Jurkat, Clone E6-1 (cell line): ENCODE results near the gene ITGB2.

ENCODE experiments used
- DNase-seq: peaks from one replicate; pipeline ENCODE4 v3.0.0-alpha.2; 2011; ENCODE audit warnings: low read depth, low spot score
- H3K4me3 ChIP-seq: 2 replicates; pipeline ENCODE4 v1.5.1; 2011; ENCODE audit warnings: mild to moderate bottlenecking, low read length, control low read depth, moderate library complexity

The ITGB2 gene

GRCh38 chr21:44956356-44957046 is 35.8 kb upstream of the ITGB2 start:
- no peak overlapping the region for H3K4me3 ChIP-seq
- DNase-seq = no peak

GRCh38 chr21:44955798-44956175 is 35.1 kb upstream of the ITGB2 start:
- no peak for DNase-seq
- H3K4me3 ChIP-seq = no peak overlapping the region

- no peak overlapping the region for H3K4me3 ChIP-seq
- no peak for DNase-seq
Observed at GRCh38 chr21:44955141-44955797, 34.6 kb upstream of the ITGB2 start.

- no peak overlapping the region for H3K4me3 ChIP-seq
- DNase-seq = no peak
Observed at GRCh38 chr21:44954281-44954771, 33.6 kb upstream of the ITGB2 start.

DNA sequence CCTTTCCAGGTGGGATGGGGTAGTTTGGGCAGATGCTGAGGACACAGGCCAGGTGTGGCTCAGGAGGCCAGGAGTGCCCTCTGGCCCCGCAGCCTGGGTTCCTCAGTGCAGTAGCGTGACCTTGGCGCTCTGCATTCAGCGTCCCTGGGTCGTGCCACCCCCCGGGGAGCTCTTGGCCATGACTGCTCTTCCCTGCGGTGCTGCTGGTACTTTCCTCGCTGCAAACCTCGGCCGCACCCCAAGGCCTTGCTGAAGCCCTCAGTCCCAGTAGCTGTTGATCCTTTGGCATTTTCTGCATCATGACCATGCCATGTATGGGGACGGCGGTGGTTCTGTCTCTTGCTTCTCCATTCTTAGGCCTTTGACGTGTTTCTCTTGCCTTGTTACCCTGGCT is 32.9 kb upstream of the ITGB2 start:
- H3K4me3 ChIP-seq = no peak overlapping the region
- no peak for DNase-seq

- DNase-seq = no peak
- no peak overlapping the region for H3K4me3 ChIP-seq
Observed at GRCh38 chr21:44952929-44953627, 32.4 kb upstream of the ITGB2 start.

DNA sequence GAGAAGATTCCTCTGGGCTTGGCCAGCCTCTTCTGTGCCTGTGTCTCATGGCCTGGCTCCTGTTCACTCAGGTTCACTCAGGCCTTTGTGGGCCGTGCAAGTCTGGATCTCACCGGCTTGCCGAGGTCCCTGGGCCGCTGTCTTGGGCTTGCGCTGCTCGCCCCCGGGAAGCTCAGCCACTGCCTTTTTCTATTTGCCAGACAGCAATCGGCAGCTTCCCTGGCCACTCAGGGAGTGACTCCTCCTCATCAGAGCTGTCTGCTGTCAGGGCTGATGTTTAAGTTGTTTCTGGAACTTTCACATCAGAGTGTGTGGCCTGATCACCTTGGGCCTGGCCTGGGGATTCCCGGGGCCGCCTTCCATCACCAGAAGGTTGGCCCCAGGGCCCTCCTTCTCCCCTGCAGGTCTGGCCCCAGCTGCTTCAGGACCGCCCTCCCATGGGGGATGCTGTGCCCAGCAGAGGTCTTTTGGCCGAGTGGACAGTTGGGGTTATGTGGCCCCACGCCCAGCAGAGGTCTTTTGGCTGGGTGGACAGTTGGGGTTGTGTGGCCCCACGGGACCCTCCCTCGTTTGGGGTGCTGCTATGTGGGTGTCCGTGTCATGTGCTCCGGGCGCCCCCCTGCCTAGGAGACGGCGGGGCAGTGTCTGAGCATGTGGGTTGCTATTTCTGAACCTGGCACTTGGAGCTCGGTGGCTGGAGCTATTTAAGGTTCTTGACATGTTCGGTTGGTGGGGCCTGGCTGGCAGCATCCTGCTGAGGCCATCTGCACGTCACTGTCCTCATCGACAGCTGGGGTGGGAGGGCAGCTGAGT is 31.6 kb upstream of the ITGB2 start:
- no peak for DNase-seq

GRCh38 chr21:44951186-44951915 is 30.7 kb upstream of the ITGB2 start:
- H3K4me3 ChIP-seq = no peak overlapping the region
- DNase-seq = no peak

More for the DNA sequence above, 31.6 kb upstream of the ITGB2 start:
- H3K4me3 ChIP-seq = no peak overlapping the region

DNA sequence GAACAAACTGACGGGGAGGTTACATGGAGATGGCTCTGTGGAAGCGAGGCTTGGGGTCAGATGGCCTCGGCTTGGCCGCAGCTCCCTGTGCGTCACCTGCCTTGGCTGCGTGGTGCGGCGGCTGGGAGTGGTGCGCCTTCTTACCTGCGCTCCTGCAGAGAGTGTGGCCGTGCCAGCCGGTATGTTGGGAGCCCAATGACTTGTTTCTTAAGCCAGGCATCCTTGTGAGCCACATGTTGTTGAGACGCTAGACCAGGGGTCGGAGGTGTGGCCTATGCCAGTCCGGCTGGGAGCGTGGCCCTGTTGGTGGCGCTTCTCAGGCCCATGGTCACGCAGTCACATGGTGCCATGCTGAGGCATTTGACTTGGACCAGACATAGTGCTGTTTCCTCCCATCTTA is 29.7 kb upstream of the ITGB2 start:
- no peak for DNase-seq
- H3K4me3 ChIP-seq = no peak overlapping the region

- no peak overlapping the region for H3K4me3 ChIP-seq
- no peak for DNase-seq
Observed at GRCh38 chr21:44949779-44950198, 29.1 kb upstream of the ITGB2 start.

DNA sequence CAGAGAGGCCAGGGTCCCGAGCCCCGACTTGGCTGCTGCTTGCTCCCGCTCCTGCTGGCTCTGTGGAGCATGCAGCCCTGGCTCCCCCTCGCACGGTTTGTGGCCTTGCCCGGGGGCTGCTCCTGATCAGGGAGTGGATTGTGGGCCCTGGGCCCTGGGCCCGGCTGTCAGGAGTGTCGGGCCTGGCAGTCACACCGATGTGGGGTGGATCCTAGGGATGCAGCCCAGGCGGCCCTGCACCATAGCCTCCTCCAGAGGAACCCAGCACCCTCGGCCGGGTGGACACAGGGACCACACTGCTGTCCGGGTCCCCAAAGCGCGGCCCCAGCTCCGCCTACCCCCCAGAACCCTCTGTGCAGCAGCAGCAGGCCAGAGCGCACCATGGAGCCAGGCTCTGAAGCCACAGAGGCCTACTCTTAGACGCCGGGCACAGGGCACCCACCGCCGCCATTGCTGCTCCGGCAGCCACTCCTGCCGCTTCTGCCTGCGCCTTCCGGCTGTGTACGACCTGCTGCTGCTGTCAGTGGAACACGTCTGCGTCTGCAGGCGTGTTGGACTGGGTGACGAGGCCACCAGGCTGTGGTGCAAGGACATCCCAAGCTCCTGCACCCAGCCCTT is 28.6 kb upstream of the ITGB2 start:
- DNase-seq = no peak
- no peak overlapping the region for H3K4me3 ChIP-seq

DNA sequence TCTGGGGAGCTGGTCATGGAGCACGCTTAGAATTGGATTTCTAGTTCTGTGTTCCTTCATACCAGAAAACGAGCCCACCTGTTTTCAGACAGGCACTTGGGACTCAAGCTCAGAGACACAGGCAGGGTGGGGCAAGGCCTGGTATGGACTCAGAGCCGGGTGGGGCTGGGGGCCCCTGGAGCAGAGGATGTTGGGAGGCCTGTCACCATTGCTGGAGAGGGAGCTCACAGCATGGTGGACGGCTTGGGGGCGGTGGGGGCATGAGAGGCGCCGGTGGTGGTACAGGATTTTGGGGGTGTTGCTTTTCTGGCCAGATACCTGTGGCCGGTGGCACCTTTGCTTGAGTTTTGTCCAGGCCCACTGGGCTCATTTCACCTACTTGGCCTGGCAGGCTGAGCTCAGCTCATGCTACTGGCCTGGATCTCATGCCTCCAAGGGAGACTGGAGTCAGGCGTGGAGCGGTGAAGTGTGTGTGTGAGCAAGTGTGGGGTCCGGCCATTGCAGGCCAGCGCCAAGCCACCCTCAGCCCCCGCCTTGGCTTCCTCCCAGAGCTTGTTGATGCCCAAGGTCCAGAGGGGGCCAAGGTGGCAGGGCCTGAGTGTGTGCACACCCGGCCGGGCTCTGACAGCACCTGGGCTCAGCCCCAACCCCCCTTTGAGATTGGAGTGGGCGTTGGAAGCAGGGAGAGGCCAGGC is 27.9 kb upstream of the ITGB2 start:
- H3K4me3 ChIP-seq = no peak overlapping the region
- DNase-seq = no peak

DNA sequence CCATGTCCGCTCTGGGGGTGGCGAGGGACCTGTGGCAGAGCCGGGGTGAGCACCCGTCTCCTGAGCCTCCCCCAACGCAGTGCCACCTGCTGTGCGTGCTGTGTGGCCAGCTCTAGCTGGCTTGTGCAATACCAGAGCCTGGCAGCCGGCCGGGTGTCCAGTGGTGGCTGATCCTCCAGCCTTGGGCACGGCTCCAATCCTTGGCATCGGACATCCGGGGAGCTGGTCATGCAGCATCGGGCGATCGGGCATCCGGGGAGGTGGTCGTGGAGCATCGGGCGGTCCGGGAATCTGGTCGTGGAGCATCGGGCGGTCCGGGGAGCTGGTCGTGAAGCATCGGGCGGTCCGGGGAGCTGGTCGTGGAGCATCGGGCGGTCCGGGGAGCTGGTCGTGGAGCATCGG is 27.2 kb upstream of the ITGB2 start:
- no peak for DNase-seq
- H3K4me3 ChIP-seq = no peak overlapping the region

DNA sequence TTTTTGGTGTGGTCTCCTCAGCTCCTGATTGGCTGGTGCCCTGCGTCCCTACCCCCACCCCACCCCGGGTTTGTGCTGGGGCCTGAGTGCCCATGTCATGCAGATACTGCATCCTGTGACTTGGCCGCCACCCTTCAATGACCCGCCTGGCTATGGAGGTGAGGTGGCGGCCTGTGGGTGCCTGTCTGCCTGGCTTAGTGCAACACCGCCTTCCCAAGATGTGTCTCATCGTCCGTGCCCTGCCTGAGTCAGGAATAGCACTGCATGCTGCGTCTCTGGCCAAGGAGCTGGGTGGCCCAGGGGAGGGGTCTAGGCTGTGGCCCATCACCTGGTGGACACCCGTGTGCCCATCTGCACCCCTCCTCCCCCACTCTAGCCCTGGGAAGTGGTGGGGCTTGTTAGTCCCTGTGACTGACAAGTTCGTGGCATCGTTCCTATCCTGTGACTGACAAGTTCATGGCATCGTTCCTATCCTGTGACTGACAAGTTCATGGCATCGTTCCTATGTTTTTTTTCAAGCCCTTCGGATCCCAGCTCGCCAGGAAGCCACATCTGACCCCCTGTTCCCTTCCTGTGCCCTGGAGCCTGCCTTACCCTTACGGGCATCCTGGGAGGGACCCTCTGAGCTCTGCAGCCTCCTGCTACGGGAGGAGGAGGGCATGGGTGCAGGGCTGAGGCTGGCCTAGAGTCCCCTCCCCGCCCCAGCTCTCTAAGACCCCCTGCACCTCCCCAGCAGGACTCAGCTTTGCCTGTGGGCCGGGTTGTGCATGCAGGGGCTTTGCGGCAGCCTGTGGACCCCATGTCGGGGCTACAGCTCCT is 26.6 kb upstream of the ITGB2 start:
- DNase-seq = no peak
- no peak overlapping the region for H3K4me3 ChIP-seq

DNA sequence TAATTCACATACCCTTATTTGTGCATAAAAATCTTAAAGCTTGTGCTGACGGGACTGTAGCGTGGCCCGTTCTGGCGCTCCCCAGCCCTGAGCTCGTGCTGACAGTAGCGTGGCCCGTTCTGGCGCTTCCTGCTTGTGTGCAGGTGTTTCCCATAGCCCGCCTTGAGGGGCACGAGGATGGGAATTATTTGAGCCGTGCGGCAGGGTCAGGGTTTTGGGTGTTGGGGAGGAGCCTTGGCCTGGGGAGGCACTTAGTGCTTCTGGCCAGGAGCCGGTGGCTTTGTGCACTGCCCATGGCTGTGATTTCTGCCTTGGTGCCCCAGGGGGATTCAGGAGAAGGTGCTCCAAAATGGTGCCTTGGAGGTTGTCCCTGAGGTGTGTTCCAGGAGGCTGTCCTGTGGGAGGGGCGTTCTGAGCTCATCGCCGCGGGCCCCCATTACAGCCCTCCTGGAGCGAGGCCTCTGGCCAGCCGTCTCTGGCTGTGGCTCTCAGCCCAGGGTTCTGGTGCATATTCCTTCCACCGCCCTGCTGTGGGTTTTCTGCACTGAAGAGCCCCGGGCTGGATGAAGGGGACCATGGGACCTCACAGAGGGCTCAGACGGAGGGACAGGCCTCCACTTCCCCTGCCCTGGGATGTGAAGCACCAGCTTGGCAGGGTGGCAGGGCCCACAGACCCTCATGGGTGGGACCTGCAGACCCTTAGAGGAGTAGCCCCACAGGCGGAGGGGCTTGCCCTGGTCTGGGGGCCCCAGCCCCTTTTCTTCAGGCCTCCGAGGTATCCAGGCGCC is 25.7 kb upstream of the ITGB2 start:
- no peak for DNase-seq
- no peak overlapping the region for H3K4me3 ChIP-seq

- DNase-seq = no peak
Observed at GRCh38 chr21:44944596-44944995, 23.9 kb upstream of the ITGB2 start.

More at GRCh38 chr21:44944596-44944995, 23.9 kb upstream of the ITGB2 start:
- H3K4me3 ChIP-seq = no peak overlapping the region
